GM10248 (cell line): ENCODE measurements around the gene RTEL1.

Experiments used
- CTCF ChIA-PET: fragments of 300-600 bp; sonication (Branson Sonifier 250); formaldehyde crosslinking; extraction: SDS; loops from one replicate; lab custom pipeline; 2021; ENCODE audit warnings: antibody characterized with exemption; lab: Yijun Ruan, JAX
- POLR2A ChIA-PET: fragments of 350-650 bp; sonication (Branson Sonifier 250); formaldehyde crosslinking; extraction: SDS; loops from one replicate; lab custom pipeline; 2020; ENCODE audit warnings: antibody characterized with exemption; lab: Yijun Ruan, JAX
- DNase-seq: peaks from one replicate; pipeline ENCODE4 v3.0.0; 2012; ENCODE audit errors: extremely low spot score
- TF ChIP-seq, protein P1 (sequence below): IDR thresholded peaks from 2 replicates; pipeline ENCODE4 v1.5.1; 2012; ENCODE audit warnings: mild to moderate bottlenecking, low read depth; ENCODE audit errors: extremely low read depth, missing control alignments, control extremely low read depth

The RTEL1 gene

DNA sequence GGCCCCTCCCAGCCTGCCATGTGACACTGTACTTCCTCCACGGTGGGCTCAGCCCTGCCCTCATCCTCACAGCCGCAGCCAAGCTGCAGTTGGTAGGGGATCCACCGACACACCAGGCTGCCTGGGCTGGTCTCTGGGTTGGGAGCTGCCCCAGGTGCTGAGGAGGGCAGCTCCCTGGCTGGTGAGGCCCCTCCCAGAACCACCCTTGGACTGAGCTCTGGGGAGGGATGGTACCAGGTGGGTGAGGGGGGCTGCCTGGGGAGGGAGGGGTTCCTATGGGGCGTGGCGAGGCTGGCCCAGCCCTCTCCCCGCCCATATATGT is 38.2 kb downstream of the RTEL1 start:
- DNase-seq, result no peak
- ChIA-PET CTCF (interaction anchor here (2.2 kb wide), 1 partner anchor 11 kb away, joined by 9 read pairs; the partner anchor contains the start of genes ARFRP1 and ZGPAT), POLR2A (no interaction called here)
- TF ChIP-seq, protein P1, sequence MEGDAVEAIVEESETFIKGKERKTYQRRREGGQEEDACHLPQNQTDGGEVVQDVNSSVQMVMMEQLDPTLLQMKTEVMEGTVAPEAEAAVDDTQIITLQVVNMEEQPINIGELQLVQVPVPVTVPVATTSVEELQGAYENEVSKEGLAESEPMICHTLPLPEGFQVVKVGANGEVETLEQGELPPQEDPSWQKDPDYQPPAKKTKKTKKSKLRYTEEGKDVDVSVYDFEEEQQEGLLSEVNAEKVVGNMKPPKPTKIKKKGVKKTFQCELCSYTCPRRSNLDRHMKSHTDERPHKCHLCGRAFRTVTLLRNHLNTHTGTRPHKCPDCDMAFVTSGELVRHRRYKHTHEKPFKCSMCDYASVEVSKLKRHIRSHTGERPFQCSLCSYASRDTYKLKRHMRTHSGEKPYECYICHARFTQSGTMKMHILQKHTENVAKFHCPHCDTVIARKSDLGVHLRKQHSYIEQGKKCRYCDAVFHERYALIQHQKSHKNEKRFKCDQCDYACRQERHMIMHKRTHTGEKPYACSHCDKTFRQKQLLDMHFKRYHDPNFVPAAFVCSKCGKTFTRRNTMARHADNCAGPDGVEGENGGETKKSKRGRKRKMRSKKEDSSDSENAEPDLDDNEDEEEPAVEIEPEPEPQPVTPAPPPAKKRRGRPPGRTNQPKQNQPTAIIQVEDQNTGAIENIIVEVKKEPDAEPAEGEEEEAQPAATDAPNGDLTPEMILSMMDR, result no peak

- no peak for DNase-seq
- CTCF ChIA-PET, result interaction anchor here (0.6 to 2.2 kb wide), 3 partner anchors 11 to 159 kb away, joined by 3 to 9 read pairs (median 5); partner anchors contain the start of genes ARFRP1, PTK6 and ZGPAT
- TF ChIP-seq, protein P1, result no peak
- POLR2A ChIA-PET, result no interaction called here
These were observed 38.7 kb downstream of the RTEL1 start, which contains the start of gene TNFRSF6B for GRCh38 chr20:63696628-63697356. Gene TNFRSF6B (plus strand): TSS chr20:63696652. CDS start chr20:63696768, 116 bp downstream.

GRCh38 chr20:63697357-63697867 is 39.3 kb downstream of the RTEL1 start:
- ChIA-PET POLR2A (no interaction called here), CTCF (interaction anchor here (0.6 to 2.2 kb wide), 4 partner anchors 10 to 160 kb away, joined by 3 to 9 read pairs (median 5); partner anchors contain the start of genes ARFRP1, PTK6 and ZGPAT)

DNA sequence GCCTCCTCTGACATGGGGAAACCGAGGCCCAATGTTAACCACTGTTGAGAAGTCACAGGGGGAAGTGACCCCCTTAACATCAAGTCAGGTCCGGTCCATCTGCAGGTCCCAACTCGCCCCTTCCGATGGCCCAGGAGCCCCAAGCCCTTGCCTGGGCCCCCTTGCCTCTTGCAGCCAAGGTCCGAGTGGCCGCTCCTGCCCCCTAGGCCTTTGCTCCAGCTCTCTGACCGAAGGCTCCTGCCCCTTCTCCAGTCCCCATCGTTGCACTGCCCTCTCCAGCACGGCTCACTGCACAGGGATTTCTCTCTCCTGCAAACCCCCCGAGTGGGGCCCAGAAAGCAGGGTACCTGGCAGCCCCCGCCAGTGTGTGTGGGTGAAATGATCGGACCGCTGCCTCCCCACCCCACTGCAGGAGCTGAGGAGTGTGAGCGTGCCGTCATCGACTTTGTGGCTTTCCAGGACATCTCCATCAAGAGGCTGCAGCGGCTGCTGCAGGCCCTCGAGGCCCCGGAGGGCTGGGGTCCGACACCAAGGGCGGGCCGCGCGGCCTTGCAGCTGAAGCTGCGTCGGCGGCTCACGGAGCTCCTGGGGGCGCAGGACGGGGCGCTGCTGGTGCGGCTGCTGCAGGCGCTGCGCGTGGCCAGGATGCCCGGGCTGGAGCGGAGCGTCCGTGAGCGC is 39.9 kb downstream of the RTEL1 start:
- TF ChIP-seq, protein P1, result no peak
- DNase-seq, result no peak
- ChIA-PET POLR2A (no interaction called here), CTCF (interaction anchor here (1.3 kb wide), 2 partner anchors 10 to 161 kb away, joined by 5 read pairs; partner anchors contain the start of genes ARFRP1, PTK6 and ZGPAT)

More at GRCh38 chr20:63697357-63697867, 39.3 kb downstream of the RTEL1 start:
- TF ChIP-seq, protein P1, result no peak
- no peak for DNase-seq

- ChIA-PET CTCF (interaction anchor here (0.8 to 1.3 kb wide), 2 partner anchors 9 to 87 kb away, joined by 3 to 5 read pairs; partner anchors contain the start of genes ARFRP1 and ZGPAT), POLR2A (no interaction called here)
- DNase-seq, result peak; percentile 75
- TF ChIP-seq, protein P1, result no peak
These were observed 40.8 kb downstream of the RTEL1 start for GRCh38 chr20:63698739-63699465.
